Natural killer cell (primary cell): ENCODE measurements around the gene PID1. TPM values are rescaled to one million over a fixed set of nuclear protein-coding genes. Genes with fewer than 3 reads are reported as not detected.

Experiments
- ATAC-seq, 3 donors: fragments of 150-1000 bp in 2 of 3; fragments of 200-7000 bp in 1 of 3; cut with Tn5 transposase; 1 replicate in 1 of 3; 2 replicates in 2 of 3; pipeline ENCODE4 v1.10.0; 2021; ENCODE audit warnings: mild to moderate bottlenecking in 2 of 3, moderate library complexity in 2 of 3
- DNase-seq, 2 donors: peaks; one replicate each; pipeline versions ENCODE4 v3.0.0 to v3.0.0-alpha.2; 2013 to 2021; ENCODE audit warnings: mixed read lengths in 1 of 2
- H3K27ac ChIP-seq: one replicate; pipeline ENCODE4 v1.5.1; 2013; ENCODE audit warnings: mild to moderate bottlenecking, low read length
- H3K27me3 ChIP-seq: one replicate; pipeline ENCODE4 v1.6.1; 2013; ENCODE audit warnings: low read length; ENCODE audit not compliant: control insufficient read depth, insufficient read depth
- H3K36me3 ChIP-seq: one replicate; pipeline ENCODE4 v1.6.1; 2013; ENCODE audit warnings: low read length; ENCODE audit not compliant: control insufficient read depth, insufficient read depth
- H3K4me1 ChIP-seq: one replicate; pipeline ENCODE4 v1.6.1; 2013; ENCODE audit warnings: low read length; ENCODE audit not compliant: control insufficient read depth, insufficient read depth
- H3K4me3 ChIP-seq: one replicate; pipeline ENCODE4 v1.5.1; 2013; ENCODE audit warnings: low read length
- H3K9me3 ChIP-seq: one replicate; pipeline ENCODE4 v1.6.1; 2013; ENCODE audit warnings: low read length; ENCODE audit not compliant: control insufficient read depth, insufficient read depth
- H3K27ac Mint-ChIP-seq, 2 donors: one replicate each; pipeline ENCODE4 v1.8.0; 2022; ENCODE audit warnings: mild to moderate bottlenecking in 2 of 2, mixed read lengths in 2 of 2, moderate library complexity in 1 of 2
- H3K27me3 Mint-ChIP-seq, 2 donors: one replicate each; pipeline ENCODE4 v1.8.0; 2022; ENCODE audit warnings: low read depth in 2 of 2, mixed read lengths in 2 of 2
- H3K36me3 Mint-ChIP-seq: one replicate; pipeline ENCODE4 v1.8.0; 2022; ENCODE audit warnings: mixed read lengths
- H3K4me1 Mint-ChIP-seq, 2 donors: one replicate each; pipeline ENCODE4 v1.8.0; 2022; ENCODE audit warnings: mixed read lengths in 2 of 2
- H3K4me3 Mint-ChIP-seq: one replicate; pipeline ENCODE4 v1.8.0; 2022; ENCODE audit warnings: mild to moderate bottlenecking, moderate library complexity, mixed read lengths
- H3K9me3 Mint-ChIP-seq, 2 donors: one replicate each; pipeline ENCODE4 v1.8.0; 2022; ENCODE audit warnings: mixed read lengths in 2 of 2
- WGBS: methylation state at CpG from one replicate; pipeline ENCODE4 v1.1.7; 2013; ENCODE audit warnings: missing lambda C conversion rate; ENCODE audit not compliant: insufficient coverage; 5-methylcytosine and 5-hydroxymethylcytosine counted together
- intact Hi-C: fragments of 100-400 bp; cut with micrococcal nuclease; formaldehyde crosslinking; loops from one replicate; pipeline ENCODE4 v1.14.2; 2022
- total RNA-seq, 4 donors: library from RNA; stranded (reverse); fragments of 120-200 nt in 1 of 4; gene quantifications; one replicate each; pipeline versions ENCODE4 v1.2.3 to v1.2.4, GENCODE V29; 2013 to 2022
- TF ChIP-seq, protein P1 (sequence below): fragments of 200-600 bp; IDR thresholded peaks from one replicate; pipeline ENCODE4 v1.8.0; 2022; ENCODE audit warnings: antibody characterized with exemption

The PID1 gene, protein sequence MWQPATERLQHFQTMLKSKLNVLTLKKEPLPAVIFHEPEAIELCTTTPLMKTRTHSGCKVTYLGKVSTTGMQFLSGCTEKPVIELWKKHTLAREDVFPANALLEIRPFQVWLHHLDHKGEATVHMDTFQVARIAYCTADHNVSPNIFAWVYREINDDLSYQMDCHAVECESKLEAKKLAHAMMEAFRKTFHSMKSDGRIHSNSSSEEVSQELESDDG
- 1 to 10 TPM in 2 of 3 donors, under 1 TPM in 1; 0.56 to 3.0 (median 1.0) TPM for total RNA-seq
- 2.3 TPM for total RNA-seq (2013)

DNA sequence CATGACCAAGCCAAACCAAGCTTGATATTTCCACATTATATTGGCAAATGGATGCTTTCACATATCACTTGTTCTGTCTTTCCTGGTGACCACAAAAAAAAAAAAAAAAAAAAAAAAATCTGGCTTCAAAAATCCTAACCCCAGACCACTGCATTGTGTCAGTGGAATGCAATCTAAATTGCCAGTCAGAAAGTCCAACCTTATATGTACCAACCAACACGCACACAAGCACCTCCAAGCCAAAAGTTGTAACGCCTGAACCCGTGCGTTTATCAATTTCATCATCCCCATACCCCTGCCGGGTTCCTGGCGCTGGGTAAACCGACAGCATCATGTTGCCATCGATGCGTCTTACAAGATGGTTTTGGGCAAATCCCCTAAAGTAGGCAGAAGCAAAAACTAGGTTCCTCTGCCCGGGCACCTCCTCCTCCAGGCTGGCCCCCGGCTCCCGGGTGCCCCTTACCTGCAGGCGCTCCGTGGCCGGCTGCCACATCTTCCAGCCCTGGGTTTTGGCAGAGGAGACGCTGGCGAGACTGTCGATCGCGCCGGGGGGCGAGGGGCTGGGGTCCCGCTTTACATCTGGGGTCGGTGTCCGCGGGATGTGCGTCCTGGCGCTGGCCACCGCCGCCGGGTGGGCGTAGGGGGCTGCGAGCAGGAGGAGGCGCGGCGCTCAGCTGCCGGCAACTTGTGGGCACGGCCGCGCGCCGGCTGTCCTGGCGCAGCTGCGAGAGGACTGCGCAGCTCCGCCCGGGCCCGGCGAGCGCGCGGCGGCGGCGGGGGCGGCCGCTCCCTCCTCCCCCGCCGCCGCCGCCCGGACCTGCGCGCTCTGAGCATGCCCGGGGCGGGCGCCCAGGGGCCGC is at the start of gene PID1:
Gene PID1 (minus strand): TSS at position 737 of the 860 bp plus-strand sequence. CDS start 244 bp downstream, at position 493.
- TF ChIP-seq, protein P1, sequence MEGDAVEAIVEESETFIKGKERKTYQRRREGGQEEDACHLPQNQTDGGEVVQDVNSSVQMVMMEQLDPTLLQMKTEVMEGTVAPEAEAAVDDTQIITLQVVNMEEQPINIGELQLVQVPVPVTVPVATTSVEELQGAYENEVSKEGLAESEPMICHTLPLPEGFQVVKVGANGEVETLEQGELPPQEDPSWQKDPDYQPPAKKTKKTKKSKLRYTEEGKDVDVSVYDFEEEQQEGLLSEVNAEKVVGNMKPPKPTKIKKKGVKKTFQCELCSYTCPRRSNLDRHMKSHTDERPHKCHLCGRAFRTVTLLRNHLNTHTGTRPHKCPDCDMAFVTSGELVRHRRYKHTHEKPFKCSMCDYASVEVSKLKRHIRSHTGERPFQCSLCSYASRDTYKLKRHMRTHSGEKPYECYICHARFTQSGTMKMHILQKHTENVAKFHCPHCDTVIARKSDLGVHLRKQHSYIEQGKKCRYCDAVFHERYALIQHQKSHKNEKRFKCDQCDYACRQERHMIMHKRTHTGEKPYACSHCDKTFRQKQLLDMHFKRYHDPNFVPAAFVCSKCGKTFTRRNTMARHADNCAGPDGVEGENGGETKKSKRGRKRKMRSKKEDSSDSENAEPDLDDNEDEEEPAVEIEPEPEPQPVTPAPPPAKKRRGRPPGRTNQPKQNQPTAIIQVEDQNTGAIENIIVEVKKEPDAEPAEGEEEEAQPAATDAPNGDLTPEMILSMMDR, result no peak
- DNase-seq (no peak), ATAC-seq (no peak)
- intact Hi-C loops, result no loop called here
- Mint-ChIP-seq H3K27me3 (peaks cover 0 to 8% of the 10 kb centered on the region in 2 donors), H3K4me1 (no peaks in the 10 kb centered on the region), H3K27ac (no peak within 1 kb of the TSS), H3K4me3 (no peak within 1 kb of the TSS), H3K9me3 (peaks cover 0 to 3% of the 10 kb centered on the region in 2 donors), H3K36me3 (no peaks in the 10 kb centered on the region)
- Histone ChIP-seq H3K4me1 (no peaks in the 10 kb centered on the region), H3K27ac (no peak within 1 kb of the TSS), H3K36me3 (no peaks in the 10 kb centered on the region), H3K27me3 (peaks cover 3% of the 10 kb centered on the region), H3K4me3 (no peak within 1 kb of the TSS), H3K9me3 (no peaks in the 10 kb centered on the region)
- 6% methylated on average over 68 of the region's 68 CpGs for WGBS

DNA sequence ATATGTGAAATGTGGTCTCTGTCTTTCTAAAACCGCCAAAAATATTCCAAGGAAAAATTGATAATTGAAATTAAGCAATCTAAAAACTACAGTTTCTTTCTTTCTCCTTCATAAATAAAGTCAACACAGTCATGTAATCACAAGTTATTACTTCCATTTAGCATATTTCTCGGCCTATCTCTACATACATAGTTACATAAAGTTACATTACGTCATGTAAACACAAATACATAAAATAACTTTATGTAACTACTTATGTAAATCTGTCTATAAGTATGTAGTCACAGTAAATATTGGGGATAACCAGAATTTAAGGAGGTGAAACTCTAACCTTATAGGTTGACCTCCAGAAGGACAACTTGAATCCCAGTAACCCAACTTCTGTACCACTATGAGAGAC is 48.5 kb upstream of the PID1 start:
- H3K9me3 ChIP-seq, result no peaks in the 10 kb centered on the region
- no peak overlapping the region for H3K27ac Mint-ChIP-seq
- intact Hi-C loops, result no loop called here
- no peaks in the 10 kb centered on the region for H3K36me3 ChIP-seq
- no peaks in the 10 kb centered on the region for H3K27me3 ChIP-seq
- H3K4me1 ChIP-seq, result no peaks in the 10 kb centered on the region
- H3K27me3 Mint-ChIP-seq, result no peaks in the 10 kb centered on the region
- no peaks in the 10 kb centered on the region for H3K36me3 Mint-ChIP-seq
- TF ChIP-seq, protein P1, result no peak
- no peak overlapping the region for H3K4me3 ChIP-seq
- ATAC-seq, result no peak
- no peaks in the 10 kb centered on the region for H3K4me1 Mint-ChIP-seq
- DNase-seq, result no peak
- peaks cover 3 to 4% of the 10 kb centered on the region in 2 donors for H3K9me3 Mint-ChIP-seq
- no peak overlapping the region for H3K4me3 Mint-ChIP-seq
- H3K27ac ChIP-seq, result no peak overlapping the region
- WGBS, result 100% methylated on average over 1 of the region's 3 CpGs

DNA sequence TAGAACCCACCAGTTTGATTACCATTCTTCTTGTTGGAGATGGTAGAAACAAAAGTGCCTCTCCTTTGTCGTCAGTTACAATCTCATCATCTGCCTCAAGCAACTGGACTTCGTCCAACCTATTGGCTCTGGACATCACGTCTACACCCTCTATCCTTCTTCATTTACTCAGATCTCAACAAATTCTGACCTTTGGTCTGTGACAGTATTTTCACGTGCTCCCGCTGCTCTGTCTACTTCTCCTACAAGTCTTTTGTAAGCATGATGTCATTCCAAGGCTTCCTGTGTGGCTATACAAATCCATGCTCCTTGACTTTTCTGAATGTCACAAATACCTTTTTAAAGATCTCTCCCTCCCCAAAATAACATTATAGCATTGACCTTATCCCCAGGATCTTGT is 43.0 kb upstream of the PID1 start:
- DNase-seq (no peak), ATAC-seq (no peak)
- intact Hi-C loops, result no loop called here
- no peaks in the 10 kb centered on the region for H3K36me3 ChIP-seq
- TF ChIP-seq, protein P1, result no peak
- H3K9me3 ChIP-seq, result no peaks in the 10 kb centered on the region
- no peak overlapping the region for H3K4me3 ChIP-seq
- H3K27me3 Mint-ChIP-seq, result no peaks in the 10 kb centered on the region
- no peak overlapping the region for H3K4me3 Mint-ChIP-seq
- no peaks in the 10 kb centered on the region for H3K4me1 Mint-ChIP-seq
- WGBS, result 84% methylated on average over 5 of the region's 5 CpGs
- no peak overlapping the region for H3K27ac Mint-ChIP-seq
- H3K27ac ChIP-seq, result no peak overlapping the region
- H3K27me3 ChIP-seq, result no peaks in the 10 kb centered on the region
- H3K4me1 ChIP-seq, result no peaks in the 10 kb centered on the region
- peaks cover 2 to 5% of the 10 kb centered on the region in 2 donors for H3K9me3 Mint-ChIP-seq
- no peaks in the 10 kb centered on the region for H3K36me3 Mint-ChIP-seq
